Activated CD4-positive, alpha-beta T cell treated with anti-CD3 and anti-CD28 coated beads, Interleukin-2, amount 50 U/mL, for 1 hour (primary cell): Measurements from ENCODE around the gene GRIN3B.
A peak's percentile ranks its signal among the peaks of the same experiment; 100 is the strongest.

Experiments
- DNase-seq: peaks from one replicate; pipeline ENCODE4 v3.0.0-alpha.2; 2020

GRIN3B gene

GRCh38 chr19:1009041-1009980, 9.1 kb downstream of the GRIN3B start:
- no peak for DNase-seq

- DNase-seq = no peak
Measured at GRCh38 chr19:1009981-1010538, 9.8 kb downstream of the GRIN3B start.

- DNase-seq = no peak
Measured at GRCh38 chr19:1010586-1011510, 10.6 kb downstream of the GRIN3B start.

GRCh38 chr19:1011831-1012333, 11.7 kb downstream of the GRIN3B start:
- no peak for DNase-seq

GRCh38 chr19:1012334-1012733, 12.1 kb downstream of the GRIN3B start:
- DNase-seq = no peak

GRCh38 chr19:1013218-1013617, 13.0 kb downstream of the GRIN3B start:
- DNase-seq = no peak

- DNase-seq = no peak
Measured at GRCh38 chr19:1014161-1015060, 14.2 kb downstream of the GRIN3B start.

GRCh38 chr19:1015061-1015781, 15.0 kb downstream of the GRIN3B start:
- no peak for DNase-seq

- DNase-seq = no peak
Measured at GRCh38 chr19:1015782-1016646, 15.8 kb downstream of the GRIN3B start.

- no peak for DNase-seq
Measured at GRCh38 chr19:1016647-1017114, 16.5 kb downstream of the GRIN3B start.

GRCh38 chr19:1017115-1017905, 17.1 kb downstream of the GRIN3B start:
- DNase-seq = no peak

GRCh38 chr19:1017906-1018305, 17.7 kb downstream of the GRIN3B start:
- no peak for DNase-seq

- DNase-seq = no peak
Measured at GRCh38 chr19:1018393-1018792, 18.2 kb downstream of the GRIN3B start.

GRCh38 chr19:1018932-1019615, 18.9 kb downstream of the GRIN3B start:
- no peak for DNase-seq

- DNase-seq = no peak
Measured at GRCh38 chr19:1019616-1019961, 19.4 kb downstream of the GRIN3B start.

GRCh38 chr19:1019980-1020867, 20.0 kb downstream of the GRIN3B start:
- DNase-seq = no peak

GRCh38 chr19:1020868-1021425, 20.7 kb downstream of the GRIN3B start, which contains the start of gene TMEM259:
TSS of gene TMEM259 (minus strand) at chr19:1021123. CDS start at chr19:1020996, 127 bp downstream.
- peak; percentile 97 for DNase-seq
